HG02973 (cell line): ENCODE results near the gene NDUFA11.
"Not testable (repeated sequence)": the region's sequence is repeated elsewhere in the genome, so short reads cannot be mapped to it uniquely, and the experiment has no call there.

Experiments used
- ATAC-seq: cut with Tn5 transposase; IDR thresholded peaks from one replicate; pipeline ENCODE4 v1.9.1; 2021; ENCODE audit warnings: moderate library complexity; ENCODE audit not compliant: unreplicated experiment

Gene NDUFA11

GRCh38 chr19:5863030-5863665 lies 40.4 kb downstream of the NDUFA11 start:
- no peak for ATAC-seq

GRCh38 chr19:5857203-5858081 lies 46.1 kb downstream of the NDUFA11 start:
- ATAC-seq, result no peak

GRCh38 chr19:5855151-5855550 lies 48.4 kb downstream of the NDUFA11 start:
- not testable (repeated sequence) for ATAC-seq

GRCh38 chr19:5854121-5854520 lies 49.5 kb downstream of the NDUFA11 start:
- ATAC-seq, result not testable (repeated sequence)

- no peak for ATAC-seq
Measured at GRCh38 chr19:5851302-5851701, 52.3 kb downstream of the NDUFA11 start, which contains the start of gene FUT3. FUT3 (minus strand) TSS chr19:5851449.

GRCh38 chr19:5850743-5851293 lies 52.8 kb downstream of the NDUFA11 start:
- no peak for ATAC-seq

GRCh38 chr19:5850189-5850588 lies 53.4 kb downstream of the NDUFA11 start:
- no peak for ATAC-seq

GRCh38 chr19:5848621-5849020 lies 55.0 kb downstream of the NDUFA11 start:
- ATAC-seq, result not testable (repeated sequence)

GRCh38 chr19:5847846-5848245 lies 55.7 kb downstream of the NDUFA11 start:
- not testable (repeated sequence) for ATAC-seq
